HFFc6 (cell line): Measurements from ENCODE around the gene SSTR3. TPM values are rescaled to one million over a fixed set of nuclear protein-coding genes. Genes with fewer than 3 reads are reported as not detected.

ENCODE experiments used
- DNase-seq: peaks from one replicate; pipeline ENCODE4 v3.0.0-alpha.2; 2018
- H3K27ac Mint-ChIP-seq: 2 replicates; pipeline ENCODE4 v1.8.0; 2020; ENCODE audit warnings: mild to moderate bottlenecking, mixed read lengths
- H3K27me3 Mint-ChIP-seq: 2 replicates; pipeline ENCODE4 v1.8.0; 2021; ENCODE audit warnings: mild to moderate bottlenecking, moderate library complexity, mixed read lengths; ENCODE audit not compliant: insufficient read depth
- H3K36me3 Mint-ChIP-seq: 2 replicates; pipeline ENCODE4 v1.8.0; 2021; ENCODE audit warnings: low read depth, mixed read lengths
- H3K4me1 Mint-ChIP-seq: 2 replicates; pipeline ENCODE4 v1.8.0; 2020; ENCODE audit warnings: low read depth, mixed read lengths
- H3K4me3 Mint-ChIP-seq: 2 replicates; pipeline ENCODE4 v1.8.0; 2020; ENCODE audit warnings: mild to moderate bottlenecking, moderate library complexity, mixed read lengths
- H3K9me3 Mint-ChIP-seq: 2 replicates; pipeline ENCODE4 v1.8.0; 2020; ENCODE audit warnings: mild to moderate bottlenecking, mixed read lengths
- CTCF ChIP-seq: fragments of 200-600 bp; sonication (generic); IDR thresholded peaks from 2 replicates; pipeline ENCODE4 v1.5.0; 2021; ENCODE audit warnings: antibody characterized with exemption, mild to moderate bottlenecking
- total RNA-seq, 6 experiments: library from RNA; stranded (reverse); fragmentation: NEBNext Ultra II Directional; extraction: Animal tissue kit (Norgen Biotek cat#: 25700); gene quantifications; 2 replicates in 1 of 6; 3 replicates in 5 of 6; pipeline ENCODE4 v1.2.3, GENCODE V29; 2021

SSTR3 gene
- total RNA-seq, 6 experiments from 2014 or later = not detected

- Mint-ChIP-seq H3K4me3 (no peak overlapping the region), H3K27me3 (peaks cover 6% of the 10 kb centered on the region), H3K27ac (no peak overlapping the region; the same call in 1 of the 2 replicates), H3K36me3 (no peaks in the 10 kb centered on the region), H3K9me3 (no peaks in the 10 kb centered on the region), H3K4me1 (peaks cover 17% of the 10 kb centered on the region)
- TF ChIP-seq CTCF = no peak
- DNase-seq = no peak
These were observed 28.1 kb upstream of the SSTR3 start for GRCh38 chr22:37240240-37240940.

- peaks cover 11% of the 10 kb centered on the region for H3K27me3 Mint-ChIP-seq
- DNase-seq = no peak
- no peak overlapping the region for H3K27ac Mint-ChIP-seq
- no peaks in the 10 kb centered on the region for H3K9me3 Mint-ChIP-seq
- H3K4me3 Mint-ChIP-seq = no peak overlapping the region
- TF ChIP-seq CTCF = no peak
- peaks cover 14% of the 10 kb centered on the region for H3K4me1 Mint-ChIP-seq
- no peaks in the 10 kb centered on the region for H3K36me3 Mint-ChIP-seq
These were observed 27.3 kb upstream of the SSTR3 start for GRCh38 chr22:37239336-37240239.

GRCh38 chr22:37237371-37238268, 25.3 kb upstream of the SSTR3 start:
- H3K27ac Mint-ChIP-seq = no peak overlapping the region
- no peaks in the 10 kb centered on the region for H3K36me3 Mint-ChIP-seq
- no peak overlapping the region for H3K4me3 Mint-ChIP-seq
- H3K9me3 Mint-ChIP-seq = no peaks in the 10 kb centered on the region
- peaks cover 6% of the 10 kb centered on the region for H3K4me1 Mint-ChIP-seq
- peaks cover 11% of the 10 kb centered on the region for H3K27me3 Mint-ChIP-seq
- no peak for TF ChIP-seq CTCF
- DNase-seq = no peak

- peaks cover 6% of the 10 kb centered on the region for H3K4me1 Mint-ChIP-seq
- peaks cover 11% of the 10 kb centered on the region for H3K27me3 Mint-ChIP-seq
- H3K4me3 Mint-ChIP-seq = no peak overlapping the region
- DNase-seq = no peak
- no peaks in the 10 kb centered on the region for H3K9me3 Mint-ChIP-seq
- no peak for TF ChIP-seq CTCF
- H3K27ac Mint-ChIP-seq = no peak overlapping the region; the same call in 1 of the 2 replicates
- H3K36me3 Mint-ChIP-seq = no peaks in the 10 kb centered on the region
These were observed 23.8 kb upstream of the SSTR3 start for GRCh38 chr22:37235897-37236607.
